Measurements from ENCODE around the gene GATD1.

Gene GATD1

GRCh38 chr11:721247-721740 lies 56.0 kb downstream of the GATD1 start:
- TF ChIP-seq GATA2 (IDR thresholded peaks at IDR 0.05; ENCODE audit: low read depth, low read length) (no peak), GATA3 (IDR thresholded peaks at IDR 0.05; ENCODE audit: low read depth, low read length) (no peak)

DNA sequence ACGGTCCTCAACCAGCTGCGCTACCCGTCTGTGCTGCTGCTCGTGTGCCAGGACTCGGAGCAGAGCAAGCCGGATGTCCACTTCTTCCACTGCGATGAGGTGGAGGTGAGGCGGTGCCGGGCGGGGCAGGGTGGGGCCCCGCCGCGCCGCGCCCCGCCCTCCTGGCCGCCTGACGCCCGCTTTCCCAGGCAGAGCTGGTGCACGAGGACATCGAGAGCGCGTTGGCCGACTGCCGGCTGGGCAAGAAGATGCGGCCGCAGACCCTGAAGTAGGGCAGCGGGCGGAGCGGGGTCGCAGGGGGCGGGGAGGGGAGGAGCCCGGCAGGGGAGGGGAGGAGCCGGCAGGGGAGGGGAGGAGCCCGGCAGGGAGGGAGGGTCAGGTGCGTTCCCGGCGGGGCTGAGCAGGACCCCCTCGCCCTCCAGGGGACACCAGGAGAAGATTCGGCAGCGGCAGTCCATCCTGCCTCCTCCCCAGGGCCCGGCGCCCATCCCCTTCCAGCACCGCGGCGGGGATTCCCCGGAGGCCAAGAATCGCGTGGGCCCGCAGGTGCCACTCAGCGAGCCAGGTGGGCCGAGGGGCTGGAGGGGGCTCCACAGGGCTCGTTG lies 56.5 kb downstream of the GATD1 start:
- TF ChIP-seq GATA2 (IDR thresholded peaks at IDR 0.05; ENCODE audit: low read depth, low read length): no peak
- no peak for TF ChIP-seq GATA3 (IDR thresholded peaks at IDR 0.05; ENCODE audit: low read depth, low read length)

DNA sequence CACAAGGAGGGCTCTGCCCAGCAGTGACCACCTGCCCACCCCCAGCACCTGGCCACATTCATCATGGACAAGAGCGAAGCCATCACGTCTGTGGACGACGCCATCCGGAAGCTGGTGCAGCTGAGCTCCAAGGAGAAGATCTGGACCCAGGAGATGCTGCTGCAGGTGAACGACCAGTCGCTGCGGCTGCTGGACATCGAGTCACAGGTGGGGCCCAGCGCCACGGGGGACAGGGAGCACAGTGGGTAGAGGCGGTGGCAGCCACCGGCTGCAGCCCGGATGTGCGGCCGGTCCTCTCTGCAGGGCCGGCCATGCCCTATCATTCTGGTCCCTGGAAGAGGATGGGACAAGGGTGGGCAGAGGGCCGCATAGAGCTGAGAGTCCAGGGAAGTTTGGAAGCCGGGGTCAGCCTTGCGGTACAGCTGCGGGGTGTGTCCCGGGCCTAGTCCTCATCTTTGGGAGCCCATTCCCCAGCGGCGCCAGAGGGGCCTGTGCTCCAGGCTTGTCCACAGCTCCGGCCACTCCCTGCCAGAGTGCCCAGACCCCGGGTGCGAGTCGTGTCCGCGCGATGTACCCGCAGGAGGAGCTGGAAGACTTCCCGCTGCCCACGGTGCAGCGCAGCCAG lies 57.2 kb downstream of the GATD1 start:
- TF ChIP-seq GATA3 (IDR thresholded peaks at IDR 0.05; ENCODE audit: low read depth, low read length): no peak
- TF ChIP-seq GATA2 (IDR thresholded peaks at IDR 0.05; ENCODE audit: low read depth, low read length): no peak

DNA sequence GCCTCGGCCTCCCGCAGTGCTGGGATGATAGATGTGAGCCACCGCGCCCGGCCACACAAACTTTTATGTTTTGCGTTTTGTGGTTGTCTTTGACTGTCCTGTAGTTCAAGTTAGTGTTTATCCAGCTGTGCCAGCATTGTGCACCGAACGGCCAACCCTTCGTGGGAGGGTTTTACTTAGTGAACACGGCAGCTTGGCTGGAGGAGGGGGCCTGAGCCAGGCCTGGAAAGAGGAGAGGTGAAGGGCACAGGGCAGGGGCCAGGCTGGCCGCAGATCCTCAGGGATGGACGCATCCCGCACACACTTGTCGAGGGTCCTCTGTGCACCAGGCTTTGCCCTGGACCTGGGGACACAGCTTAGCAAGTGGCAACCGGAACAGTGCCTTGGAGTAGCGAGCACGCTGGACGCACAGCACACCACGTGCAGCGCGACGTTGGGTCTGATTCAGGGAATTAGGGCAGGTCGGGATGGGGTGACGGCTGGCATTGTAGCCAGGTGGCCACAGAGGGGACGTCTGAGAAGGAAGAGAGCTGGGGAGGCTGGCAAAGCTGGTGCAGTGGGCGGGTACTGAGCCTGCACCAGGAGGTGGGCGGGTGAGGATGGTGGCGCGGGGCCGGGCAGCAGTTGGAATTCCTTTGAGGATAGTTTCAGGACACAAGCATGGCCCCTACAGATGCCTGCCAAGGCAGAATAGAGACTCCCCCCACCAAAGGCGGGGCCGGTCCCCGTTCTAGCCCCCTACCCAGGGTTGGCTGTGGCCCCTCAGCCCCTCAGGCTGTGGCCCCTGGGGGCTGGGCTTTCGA lies 57.9 kb downstream of the GATD1 start:
- TF ChIP-seq GATA3 (IDR thresholded peaks at IDR 0.05; ENCODE audit: low read depth, low read length): no peak
- no peak for TF ChIP-seq GATA2 (IDR thresholded peaks at IDR 0.05; ENCODE audit: low read depth, low read length)

All from SH-SY5Y (cell line).